Activated CD4-positive, alpha-beta T cell treated with anti-CD3 and anti-CD28 coated beads, Interleukin-2, amount 50 U/mL, for 16 hours (primary cell): ENCODE results near the gene ZNF518A.

Experiments
- DNase-seq: peaks from one replicate; pipeline ENCODE4 v3.0.0-alpha.2; 2020

The ZNF518A gene, protein sequence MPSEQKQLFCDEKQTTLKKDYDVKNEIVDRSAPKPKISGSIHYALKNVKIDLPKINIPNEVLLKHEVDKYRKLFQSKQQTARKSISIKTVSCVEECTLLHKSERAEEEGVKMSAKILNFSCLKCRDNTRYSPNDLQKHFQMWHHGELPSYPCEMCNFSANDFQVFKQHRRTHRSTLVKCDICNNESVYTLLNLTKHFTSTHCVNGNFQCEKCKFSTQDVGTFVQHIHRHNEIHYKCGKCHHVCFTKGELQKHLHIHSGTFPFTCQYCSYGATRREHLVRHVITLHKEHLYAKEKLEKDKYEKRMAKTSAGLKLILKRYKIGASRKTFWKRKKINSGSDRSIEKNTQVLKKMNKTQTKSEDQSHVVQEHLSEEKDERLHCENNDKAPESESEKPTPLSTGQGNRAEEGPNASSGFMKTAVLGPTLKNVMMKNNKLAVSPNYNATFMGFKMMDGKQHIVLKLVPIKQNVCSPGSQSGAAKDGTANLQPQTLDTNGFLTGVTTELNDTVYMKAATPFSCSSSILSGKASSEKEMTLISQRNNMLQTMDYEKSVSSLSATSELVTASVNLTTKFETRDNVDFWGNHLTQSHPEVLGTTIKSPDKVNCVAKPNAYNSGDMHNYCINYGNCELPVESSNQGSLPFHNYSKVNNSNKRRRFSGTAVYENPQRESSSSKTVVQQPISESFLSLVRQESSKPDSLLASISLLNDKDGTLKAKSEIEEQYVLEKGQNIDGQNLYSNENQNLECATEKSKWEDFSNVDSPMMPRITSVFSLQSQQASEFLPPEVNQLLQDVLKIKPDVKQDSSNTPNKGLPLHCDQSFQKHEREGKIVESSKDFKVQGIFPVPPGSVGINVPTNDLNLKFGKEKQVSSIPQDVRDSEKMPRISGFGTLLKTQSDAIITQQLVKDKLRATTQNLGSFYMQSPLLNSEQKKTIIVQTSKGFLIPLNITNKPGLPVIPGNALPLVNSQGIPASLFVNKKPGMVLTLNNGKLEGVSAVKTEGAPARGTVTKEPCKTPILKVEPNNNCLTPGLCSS (N-terminal part only)

DNA sequence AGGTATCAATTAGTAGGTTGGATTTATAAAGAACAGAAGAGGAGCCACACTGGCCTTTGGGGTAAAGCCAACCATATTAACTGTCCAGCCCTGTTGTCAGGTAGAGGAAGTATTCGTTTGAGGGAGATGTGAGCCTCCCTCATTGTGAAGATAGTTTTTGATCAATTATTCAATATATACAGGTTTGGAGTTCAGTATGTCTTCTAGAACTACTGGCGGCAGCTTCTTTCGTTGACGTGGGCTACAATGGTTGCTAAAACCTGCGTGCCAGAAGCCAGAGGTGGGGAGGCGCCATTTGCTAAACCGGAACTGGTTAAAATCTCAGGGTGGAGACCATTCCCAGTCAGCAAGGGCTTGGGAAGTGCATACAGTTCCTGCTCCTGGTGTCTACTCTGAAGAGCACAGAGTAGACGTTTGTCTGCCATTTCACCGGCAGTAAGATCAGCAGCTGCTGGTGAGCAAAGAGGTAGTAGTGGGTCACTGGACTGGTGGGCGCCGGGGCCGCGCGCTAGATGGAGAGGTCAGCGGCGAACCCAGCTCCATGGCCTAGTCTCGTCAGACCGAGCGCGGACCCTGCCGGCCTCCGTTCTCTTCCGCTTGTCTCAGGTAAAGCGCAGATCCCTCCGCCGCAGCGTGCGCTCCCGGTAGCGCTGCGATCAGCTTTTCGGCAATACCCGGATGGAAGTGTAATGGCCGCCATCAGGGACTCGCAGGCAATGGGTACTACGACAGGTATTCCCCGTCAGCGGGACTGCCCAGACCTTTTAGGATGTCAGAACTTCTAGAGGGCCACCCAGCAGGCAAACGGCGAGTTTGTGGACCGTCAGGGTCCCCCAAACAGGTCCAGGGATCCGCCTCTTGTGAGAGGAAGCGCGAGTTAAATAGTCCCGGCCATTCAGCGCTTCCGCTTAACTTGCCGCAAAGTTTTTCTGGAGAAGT, at the start of gene ZNF518A:
ZNF518A (plus strand) TSS at position 911 of the 939 bp plus-strand sequence. CDS start 26,026 bp downstream, outside the sequence.
- DNase-seq, result peak; percentile 90

DNA sequence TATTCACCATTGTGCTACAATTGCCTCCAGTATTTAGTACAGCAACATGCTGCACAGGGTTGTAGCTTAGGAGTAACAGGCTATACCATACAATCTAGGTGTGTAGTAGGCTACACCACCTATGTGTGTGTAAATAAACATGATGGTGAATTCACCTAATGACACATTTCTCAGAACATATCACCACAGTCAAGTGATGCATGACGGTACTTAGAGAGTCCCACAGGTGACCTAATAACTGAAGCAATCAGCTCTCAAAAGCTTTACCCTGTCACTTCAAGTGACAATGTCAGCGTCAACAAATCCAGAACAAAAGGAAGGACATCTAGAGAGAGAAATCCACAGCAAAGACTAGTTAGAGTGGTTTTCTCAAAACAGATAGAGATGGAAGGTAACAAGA, 47.9 kb upstream of the ZNF518A start:
- no peak for DNase-seq

DNA sequence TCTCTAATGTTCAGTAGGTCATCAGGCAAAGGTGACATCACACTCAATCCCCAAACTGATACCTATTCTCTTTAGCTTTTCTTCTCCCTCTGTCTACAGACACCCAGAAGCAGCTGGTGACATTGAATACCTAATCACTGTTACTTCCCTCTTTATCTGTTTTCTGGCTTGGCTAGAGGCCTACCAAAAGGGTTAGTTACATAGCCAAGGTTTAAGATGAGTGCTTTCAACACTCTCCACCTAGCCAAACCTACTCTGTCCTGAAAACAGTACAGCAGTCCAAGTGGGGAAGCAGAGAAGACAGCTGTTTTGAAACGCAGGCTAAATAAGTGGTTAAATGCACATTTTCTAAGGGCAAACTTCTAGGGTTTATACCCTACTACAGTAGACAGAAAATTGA, 47.3 kb upstream of the ZNF518A start:
- no peak for DNase-seq

GRCh38 chr10:96089116-96089515, 41.0 kb upstream of the ZNF518A start:
- no peak for DNase-seq

GRCh38 chr10:96089670-96090462, 40.2 kb upstream of the ZNF518A start:
- DNase-seq, result peak; percentile 94

DNA sequence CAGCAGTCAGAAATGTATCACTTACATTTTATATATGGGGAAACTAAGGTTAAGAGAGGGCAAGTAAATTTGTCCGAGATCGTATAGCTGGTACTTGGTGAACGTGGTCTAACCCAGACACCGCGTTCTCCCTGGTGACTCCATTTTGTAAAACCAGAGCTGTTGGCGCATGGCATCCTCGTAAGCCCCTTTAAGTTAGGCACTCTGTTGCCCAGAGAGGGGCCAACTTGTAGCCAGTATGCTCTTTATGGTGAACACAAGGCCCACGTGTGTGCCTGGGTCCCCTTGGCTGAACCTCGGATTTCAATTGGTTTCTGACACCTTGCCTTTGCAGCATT, 39.7 kb upstream of the ZNF518A start:
- no peak for DNase-seq

DNA sequence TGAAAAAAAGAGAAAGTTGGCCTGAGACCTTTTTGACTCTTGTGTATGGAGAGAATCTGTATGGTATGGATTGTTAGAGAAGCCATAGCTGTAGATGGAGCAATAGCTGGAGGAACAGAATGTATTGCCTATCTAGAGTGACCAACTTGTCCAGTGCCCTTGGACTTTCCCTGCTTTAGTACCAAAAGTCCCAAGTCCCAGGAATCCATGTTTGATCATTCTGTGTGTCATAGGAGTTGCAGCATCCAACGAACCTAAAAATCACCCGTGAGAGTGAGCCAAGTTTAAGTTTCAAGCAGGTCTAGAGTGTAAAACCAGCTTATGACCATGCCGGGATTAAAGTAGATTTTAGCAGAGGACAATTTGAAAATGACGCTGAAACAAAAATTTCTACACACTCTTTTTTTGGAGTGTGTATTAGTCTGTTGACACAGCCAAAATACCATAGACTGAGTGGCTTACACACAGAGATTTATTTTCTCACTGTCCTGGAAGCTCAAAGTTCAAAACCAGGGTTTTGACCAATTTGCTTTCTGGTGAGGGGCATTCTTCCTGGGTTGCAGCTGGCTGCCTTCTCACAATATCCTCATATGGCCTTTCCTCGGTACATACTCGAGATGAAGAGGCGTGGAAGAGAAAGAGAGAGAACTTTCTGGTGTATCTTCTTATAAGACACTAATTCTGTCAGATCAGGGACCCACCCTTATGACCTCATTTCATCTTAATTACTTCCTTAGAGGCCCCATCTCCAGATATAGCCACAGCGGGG, 36.9 kb upstream of the ZNF518A start:
- DNase-seq, result no peak

DNA sequence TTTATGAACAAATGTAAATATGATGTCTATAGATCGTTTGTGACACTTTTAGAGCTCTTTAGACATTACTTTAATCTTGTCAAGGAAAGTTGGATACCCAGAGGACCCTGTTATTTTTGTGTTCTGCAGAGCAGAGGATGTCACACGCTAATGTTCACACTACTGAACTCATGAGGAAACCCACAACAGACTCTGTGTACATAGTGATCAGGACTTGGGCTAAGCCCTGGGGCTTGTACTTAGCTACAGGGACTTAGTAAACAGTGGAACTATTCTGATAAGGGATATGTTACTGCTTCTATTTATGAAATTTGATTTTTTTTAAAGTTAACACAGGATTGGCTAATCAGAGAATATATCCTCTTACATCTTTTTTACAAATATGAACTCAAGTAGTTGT, 36.1 kb upstream of the ZNF518A start:
- DNase-seq, result no peak

GRCh38 chr10:96096958-96097357, 33.1 kb upstream of the ZNF518A start:
- DNase-seq, result no peak

- no peak for DNase-seq
Observed at GRCh38 chr10:96097865-96098264, 32.2 kb upstream of the ZNF518A start.

DNA sequence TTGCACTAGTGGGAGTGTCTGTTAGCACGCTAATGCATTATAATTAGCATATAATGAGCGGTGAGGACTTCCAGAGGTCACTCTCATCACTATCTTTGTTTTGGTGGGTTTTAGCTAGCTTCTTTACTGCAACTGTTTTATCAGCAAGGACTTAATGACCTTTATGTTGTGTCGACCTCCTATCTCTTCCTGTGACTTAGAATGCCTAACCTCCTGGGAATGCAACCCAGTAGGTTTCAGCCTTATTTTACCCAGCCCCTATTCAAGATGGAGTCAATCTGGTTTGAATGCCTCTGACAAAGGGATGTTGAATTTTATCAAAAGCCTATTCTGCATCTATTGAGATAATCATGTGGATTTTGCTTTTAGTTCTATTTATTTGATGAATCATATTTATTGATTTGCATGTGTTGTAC, 22.5 kb upstream of the ZNF518A start:
- DNase-seq, result no peak

GRCh38 chr10:96112531-96112930, 17.6 kb upstream of the ZNF518A start:
- DNase-seq, result no peak

- DNase-seq, result no peak
Observed at GRCh38 chr10:96118604-96119450, 11.3 kb upstream of the ZNF518A start.

DNA sequence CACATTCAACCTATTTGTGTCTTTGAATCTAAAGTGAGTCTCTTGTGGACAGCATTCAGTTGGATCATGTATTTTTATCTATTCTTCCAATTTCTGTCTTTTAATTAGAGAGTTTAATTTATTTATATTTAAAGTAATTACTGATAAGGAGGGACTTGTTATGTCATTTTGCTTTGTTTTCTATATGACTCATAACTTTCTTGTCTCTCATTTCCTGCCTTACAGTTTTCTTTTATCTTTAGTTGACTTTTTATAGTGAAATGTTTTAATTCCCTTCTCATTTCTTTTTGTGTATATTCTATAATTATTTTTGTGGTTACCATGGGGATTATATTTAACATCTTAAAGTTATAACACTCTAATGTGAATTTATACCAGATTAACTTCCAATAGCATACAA, 7.3 kb upstream of the ZNF518A start:
- DNase-seq, result no peak

DNA sequence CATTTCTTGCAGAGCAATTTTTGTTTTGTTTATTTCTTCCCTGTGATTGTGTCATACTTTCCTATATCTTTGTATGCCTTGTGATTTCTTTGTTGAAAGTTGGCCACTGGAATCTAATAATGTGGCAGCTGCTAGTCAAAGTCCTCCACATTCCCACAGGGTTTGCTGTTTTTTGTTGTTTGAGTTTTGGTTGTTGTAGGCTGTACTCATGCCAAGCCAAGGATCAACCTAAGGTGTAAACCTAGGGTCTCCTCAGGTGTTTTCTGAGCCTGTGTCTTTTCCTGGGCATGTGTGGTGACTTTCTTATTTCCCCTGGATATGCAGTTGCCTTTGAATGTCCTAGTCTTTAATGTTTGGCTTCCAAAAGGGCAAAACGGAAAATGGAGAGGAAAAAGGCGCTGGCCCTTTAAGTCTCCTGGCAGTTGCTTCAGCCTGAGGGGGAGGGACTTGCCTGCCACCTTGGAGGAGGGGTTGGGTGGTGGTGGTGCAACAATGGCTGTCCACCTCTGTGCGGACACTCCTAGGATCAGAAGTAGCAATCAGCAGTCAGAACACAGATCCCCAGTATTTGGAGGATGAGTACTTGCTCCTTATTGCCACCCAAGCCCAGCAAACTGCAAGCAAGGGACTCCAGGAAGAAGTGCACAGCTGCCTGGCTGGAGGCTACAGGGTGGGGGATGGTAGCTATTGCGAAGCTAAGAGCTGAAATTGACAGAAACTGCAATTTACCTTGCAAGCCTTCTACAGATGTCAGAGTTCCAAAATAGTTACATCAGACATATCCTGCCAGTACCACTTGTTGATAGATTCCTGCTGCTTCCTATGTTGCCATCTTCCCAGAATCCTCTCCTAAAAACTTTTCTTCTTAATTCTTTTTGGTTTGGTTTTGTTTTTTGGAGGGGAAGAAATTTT, 5.6 kb upstream of the ZNF518A start:
- no peak for DNase-seq

DNA sequence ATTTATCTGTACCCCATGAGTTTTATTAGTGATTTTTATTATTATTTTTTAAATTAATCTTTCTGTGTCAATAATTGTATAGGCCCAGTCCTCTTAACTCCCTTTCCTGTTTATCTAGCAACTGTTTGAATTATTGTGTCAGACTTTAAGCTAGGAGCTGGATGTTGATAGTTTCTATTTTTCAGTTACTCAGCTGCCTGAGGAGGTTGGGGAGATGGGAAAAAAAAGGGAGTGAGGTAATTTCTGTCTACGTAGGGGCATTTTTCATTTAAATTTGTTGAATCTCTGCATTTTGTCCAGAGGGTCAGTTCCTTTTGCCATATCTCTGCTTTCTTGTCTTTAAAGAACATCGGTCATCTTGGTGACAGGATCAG, 5.0 kb upstream of the ZNF518A start:
- no peak for DNase-seq

DNA sequence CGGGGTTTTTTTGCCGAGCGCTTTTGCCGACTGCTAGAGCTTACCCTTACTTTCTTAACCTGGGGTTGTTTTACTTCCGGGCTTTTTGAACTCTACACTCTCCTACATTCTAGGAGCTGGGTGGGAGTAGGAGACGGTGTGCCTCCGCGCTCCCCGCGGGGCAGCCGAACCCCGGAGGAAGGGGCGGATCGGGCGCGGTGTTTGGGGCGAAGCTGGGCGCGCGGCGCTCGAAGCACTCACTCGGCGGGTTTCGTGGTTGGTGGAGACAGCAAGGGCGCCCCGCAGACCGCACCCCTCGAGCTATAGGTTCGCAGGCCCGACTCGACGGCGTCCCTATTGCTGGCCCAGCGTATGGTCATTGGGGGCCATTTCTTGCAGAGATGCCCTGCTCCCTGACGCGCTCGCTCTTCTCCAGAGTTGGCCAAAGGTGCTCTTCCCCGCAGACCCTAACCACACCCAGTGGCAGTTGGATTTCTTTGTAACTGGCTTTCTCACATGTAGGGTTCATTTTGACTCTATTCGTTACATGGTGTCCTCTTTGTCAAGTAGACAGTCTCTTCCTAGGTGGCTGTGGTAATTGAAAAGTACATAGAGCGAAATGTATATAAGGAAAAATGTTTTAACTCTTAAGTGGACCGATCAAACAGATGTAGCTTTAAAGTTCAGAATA, 364 bp downstream of the ZNF518A start:
- peak; percentile 84 for DNase-seq

DNA sequence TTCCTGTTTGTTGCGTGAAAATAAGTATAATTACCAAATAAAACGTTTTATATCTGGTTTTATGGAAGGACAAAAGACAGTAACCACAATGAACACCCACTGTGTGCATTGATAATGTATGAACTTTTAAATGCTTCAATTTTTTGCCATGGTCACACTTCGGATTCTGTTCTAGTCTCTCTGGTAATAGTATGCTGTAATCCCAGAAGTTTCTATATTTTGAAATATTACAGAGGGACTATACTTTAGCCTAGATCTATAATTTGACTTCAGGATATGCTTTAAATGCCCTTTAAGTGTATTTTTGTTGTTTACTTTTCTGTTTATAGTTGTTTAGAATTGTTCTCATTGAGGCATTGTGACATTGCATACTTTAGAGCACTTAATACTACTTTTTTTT, 1.5 kb downstream of the ZNF518A start:
- no peak for DNase-seq
